ENCODE measurements around the gene POU4F1.
A peak's percentile ranks its signal among the peaks of the same experiment; 100 is the strongest.

Gene POU4F1

GRCh38 chr13:78601124-78601873 is 2.1 kb downstream of the POU4F1 start:
- peak; percentile 40 for DNase-seq (ENCODE audit: low spot score)
- in situ Hi-C loops (cut with MboI; ENCODE audit: low sequenced_read_pairs, unreplicated experiment): no loop called here
- no peak for TF ChIP-seq CTCF (IDR thresholded peaks at IDR 0.05; ENCODE audit: borderline replicate concordance, control extremely low read depth, extremely low read depth, insufficient read depth, missing control alignments)

- no peak for DNase-seq (ENCODE audit: low spot score)
- TF ChIP-seq CTCF (IDR thresholded peaks at IDR 0.05; ENCODE audit: borderline replicate concordance, control extremely low read depth, extremely low read depth, insufficient read depth, missing control alignments): no peak
Measured at GRCh38 chr13:78600280-78600883, 3.0 kb downstream of the POU4F1 start.

GRCh38 chr13:78599645-78600279 is 3.6 kb downstream of the POU4F1 start:
- in situ Hi-C loops (cut with MboI; ENCODE audit: low sequenced_read_pairs, unreplicated experiment): loop anchor here (25.0 kb wide), 1 partner anchor 462 kb away; no protein-coding TSS in a partner anchor
- no peak for TF ChIP-seq CTCF (IDR thresholded peaks at IDR 0.05; ENCODE audit: borderline replicate concordance, control extremely low read depth, extremely low read depth, insufficient read depth, missing control alignments)
- no peak for DNase-seq (ENCODE audit: low spot score)

More at GRCh38 chr13:78600280-78600883, 3.0 kb downstream of the POU4F1 start:
- in situ Hi-C loops (cut with MboI; ENCODE audit: low sequenced_read_pairs, unreplicated experiment): no loop called here

- in situ Hi-C loops (cut with MboI; ENCODE audit: low sequenced_read_pairs, unreplicated experiment): loop anchor here (25.0 kb wide), 1 partner anchor 462 kb away; no protein-coding TSS in a partner anchor
- DNase-seq (ENCODE audit: low spot score): no peak
- TF ChIP-seq CTCF (IDR thresholded peaks at IDR 0.05; ENCODE audit: borderline replicate concordance, control extremely low read depth, extremely low read depth, insufficient read depth, missing control alignments): no peak
Measured at GRCh38 chr13:78598966-78599644, 4.2 kb downstream of the POU4F1 start.

GRCh38 chr13:78598116-78598781 is 5.1 kb downstream of the POU4F1 start:
- in situ Hi-C loops (cut with MboI; ENCODE audit: low sequenced_read_pairs, unreplicated experiment): loop anchor here (25.0 kb wide), 1 partner anchor 461 kb away; no protein-coding TSS in a partner anchor
- no peak for DNase-seq (ENCODE audit: low spot score)
- no peak for TF ChIP-seq CTCF (IDR thresholded peaks at IDR 0.05; ENCODE audit: borderline replicate concordance, control extremely low read depth, extremely low read depth, insufficient read depth, missing control alignments)

- in situ Hi-C loops (cut with MboI; ENCODE audit: low sequenced_read_pairs, unreplicated experiment): loop anchor here (25.0 kb wide), 1 partner anchor 460 kb away; no protein-coding TSS in a partner anchor
- DNase-seq (ENCODE audit: low spot score): no peak
- no peak for TF ChIP-seq CTCF (IDR thresholded peaks at IDR 0.05; ENCODE audit: borderline replicate concordance, control extremely low read depth, extremely low read depth, insufficient read depth, missing control alignments)
Measured at GRCh38 chr13:78597602-78597932, 5.8 kb downstream of the POU4F1 start.
